Kidney epithelial cell (primary cell): ENCODE results near the gene TUBG2. TPM values are rescaled to one million over a fixed set of nuclear protein-coding genes. Genes with fewer than 3 reads are reported as not detected.

Source experiments
- DNase-seq: peaks from one replicate; pipeline ENCODE4 v3.0.0-alpha.2; 2010; ENCODE audit warnings: low read depth
- H3K27me3 ChIP-seq: 2 replicates; pipeline ENCODE4 v1.6.0; 2011; ENCODE audit warnings: low read length; ENCODE audit not compliant: control insufficient read depth, insufficient read depth
- H3K36me3 ChIP-seq: 2 replicates; pipeline ENCODE4 v1.5.1; 2011; ENCODE audit warnings: low read length; ENCODE audit not compliant: control insufficient read depth, insufficient read depth
- H3K4me3 ChIP-seq: 2 replicates; pipeline ENCODE4 v1.5.1; 2011; ENCODE audit warnings: low read depth, mild to moderate bottlenecking, control low read depth, low read length
- CTCF ChIP-seq: IDR thresholded peaks from 2 replicates; pipeline ENCODE4 v1.5.1; 2011; ENCODE audit warnings: mild to moderate bottlenecking, moderate library complexity, low read length, control low read depth, inconsistent platforms; ENCODE audit not compliant: insufficient read depth, poor library complexity, severe bottlenecking
- total RNA-seq: library from RNA; depleted of rRNA; stranded (reverse); fragments of >200 nt; gene quantifications from 2 replicates; pipeline ENCODE4 v1.2.3, GENCODE V29; 2015

The TUBG2 gene
- total RNA-seq, 1 donor from 2014 or later: 11.3 TPM

- TF ChIP-seq CTCF: no peak
- peak; percentile 79 for DNase-seq
These were observed 8.2 kb downstream of the TUBG2 start for GRCh38 chr17:42667088-42667951.

GRCh38 chr17:42669705-42669976, 10.6 kb downstream of the TUBG2 start:
- Histone ChIP-seq H3K4me3 (no peak overlapping the region), H3K27me3 (no peaks in the 10 kb centered on the region), H3K36me3 (peaks cover 10% of the 10 kb centered on the region)
- TF ChIP-seq CTCF: no peak
- no peak for DNase-seq

More at GRCh38 chr17:42667088-42667951, 8.2 kb downstream of the TUBG2 start:
- Histone ChIP-seq H3K4me3 (no peak overlapping the region), H3K27me3 (no peaks in the 10 kb centered on the region), H3K36me3 (peaks cover 8% of the 10 kb centered on the region)

GRCh38 chr17:42669977-42670788, 11.1 kb downstream of the TUBG2 start:
- TF ChIP-seq CTCF: no peak
- Histone ChIP-seq H3K36me3 (peaks cover 10% of the 10 kb centered on the region), H3K4me3 (no peak overlapping the region), H3K27me3 (no peaks in the 10 kb centered on the region)
- no peak for DNase-seq

GRCh38 chr17:42670789-42671657, 11.9 kb downstream of the TUBG2 start:
- Histone ChIP-seq H3K4me3 (no peak overlapping the region), H3K36me3 (peaks cover 10% of the 10 kb centered on the region), H3K27me3 (no peaks in the 10 kb centered on the region)
- DNase-seq: no peak
- no peak for TF ChIP-seq CTCF

GRCh38 chr17:42672038-42672437, 13.0 kb downstream of the TUBG2 start:
- no peak for DNase-seq
- Histone ChIP-seq H3K36me3 (peaks cover 8% of the 10 kb centered on the region), H3K27me3 (no peaks in the 10 kb centered on the region), H3K4me3 (no peak overlapping the region)
- TF ChIP-seq CTCF: no peak
